Neuronal stem cell (in vitro differentiated cells): ENCODE data around the gene BPIFA3.

Experiments
- DNase-seq: peaks from one replicate; pipeline ENCODE4 v3.0.0-alpha.2; 2013; ENCODE audit warnings: low spot score
- H2AFZ ChIP-seq: one replicate; pipeline ENCODE4 v1.6.1; 2013; ENCODE audit warnings: mild to moderate bottlenecking, low read length, inconsistent platforms
- H2AK5ac ChIP-seq: 2 replicates; pipeline ENCODE4 v1.6.1; 2013; ENCODE audit warnings: low read depth, mild to moderate bottlenecking, inconsistent platforms, low read length, moderate library complexity, mixed read lengths
- H2BK120ac ChIP-seq: 2 replicates; pipeline ENCODE4 v1.6.1; 2013; ENCODE audit warnings: low read depth, mild to moderate bottlenecking, inconsistent platforms, low read length, moderate library complexity, mixed read lengths
- H2BK12ac ChIP-seq: one replicate; pipeline ENCODE4 v1.6.1; 2013; ENCODE audit warnings: low read length, inconsistent platforms
- H2BK15ac ChIP-seq: 2 replicates; pipeline ENCODE4 v1.6.1; 2013; ENCODE audit warnings: mild to moderate bottlenecking, low read length, inconsistent platforms, mixed read lengths
- H2BK5ac ChIP-seq: one replicate; pipeline ENCODE4 v1.6.1; 2013; ENCODE audit warnings: inconsistent platforms, mild to moderate bottlenecking, low read length, moderate library complexity
- H3K14ac ChIP-seq: one replicate; pipeline ENCODE4 v1.6.1; 2013; ENCODE audit warnings: low read length, inconsistent platforms
- H3K18ac ChIP-seq: 2 replicates; pipeline ENCODE4 v1.6.1; 2013; ENCODE audit warnings: low read length, inconsistent platforms
- H3K23ac ChIP-seq: 2 replicates; pipeline ENCODE4 v1.6.1; 2013; ENCODE audit warnings: low read depth, mild to moderate bottlenecking, mixed read lengths, low read length, inconsistent platforms; ENCODE audit not compliant: poor library complexity
- H3K27ac ChIP-seq: replicated peaks from 3 replicates; pipeline ENCODE4 v1.5.1; 2013; ENCODE audit warnings: low read length, inconsistent platforms
- H3K27me3 ChIP-seq, 3 experiments: 2 replicates each; pipeline ENCODE4 v1.6.1; 2013; ENCODE audit warnings: low read length in 3 of 3, mild to moderate bottlenecking in 2 of 3, inconsistent platforms in 1 of 3, low read depth in 1 of 3, mixed read lengths in 1 of 3, moderate library complexity in 1 of 3; ENCODE audit not compliant: control insufficient read depth in 3 of 3, insufficient read depth in 3 of 3
- H3K36me3 ChIP-seq, 2 donors: replicated peaks in 1 of 2; 2 replicates each; pipeline ENCODE4 v1.6.1; 2013; ENCODE audit warnings: low read length in 2 of 2; ENCODE audit not compliant: control insufficient read depth in 2 of 2, insufficient read depth in 2 of 2
- H3K4ac ChIP-seq: 2 replicates; pipeline ENCODE4 v1.6.1; 2013; ENCODE audit warnings: inconsistent platforms, mild to moderate bottlenecking, low read length, moderate library complexity
- H3K4me1 ChIP-seq, 2 donors: 1 replicate in 1 of 2; 2 replicates in 1 of 2; pipeline ENCODE4 v1.6.1; 2013; ENCODE audit warnings: low read length in 2 of 2, low read depth in 1 of 2; ENCODE audit not compliant: control insufficient read depth in 2 of 2, insufficient read depth in 1 of 2
- H3K4me2 ChIP-seq: one replicate; pipeline ENCODE4 v1.6.1; 2013; ENCODE audit warnings: mild to moderate bottlenecking, low read length, inconsistent platforms; ENCODE audit not compliant: insufficient read depth, poor library complexity, severe bottlenecking
- H3K4me3 ChIP-seq, 2 donors: 2 replicates each; pipeline ENCODE4 v1.5.1; 2013; ENCODE audit warnings: low read length in 2 of 2, mild to moderate bottlenecking in 2 of 2, inconsistent platforms in 1 of 2, moderate library complexity in 1 of 2
- H3K79me1 ChIP-seq: one replicate; pipeline ENCODE4 v1.6.1; 2013; ENCODE audit warnings: low read depth, mild to moderate bottlenecking, inconsistent platforms, low read length, moderate library complexity
- H3K9ac ChIP-seq: one replicate; pipeline ENCODE4 v1.6.1; 2013; ENCODE audit warnings: mild to moderate bottlenecking, low read depth, low read length, inconsistent platforms; ENCODE audit not compliant: poor library complexity
- H3K9me3 ChIP-seq, 2 donors: replicated peaks in 1 of 2; 2 replicates each; pipeline versions ENCODE3 to v1.6.1; 2013; ENCODE audit warnings: low read length in 2 of 2, mild to moderate bottlenecking in 2 of 2, inconsistent platforms in 1 of 2, low read depth in 1 of 2, mixed read lengths in 1 of 2, moderate library complexity in 1 of 2; ENCODE audit not compliant: control insufficient read depth in 2 of 2, insufficient read depth in 1 of 2
- H4K8ac ChIP-seq: one replicate; pipeline ENCODE4 v1.6.1; 2013; ENCODE audit warnings: low read depth, mild to moderate bottlenecking, inconsistent platforms, low read length, moderate library complexity
- H4K91ac ChIP-seq: one replicate; pipeline ENCODE4 v1.6.1; 2013; ENCODE audit warnings: low read length, low read depth, mild to moderate bottlenecking, inconsistent platforms; ENCODE audit not compliant: poor library complexity
- WGBS, 2 donors: extraction: QIAGEN DNeasy Blood & Tissue Kit; methylation state at CpG; one replicate each; pipeline ENCODE4 v1.1.7; 2013; ENCODE audit warnings: missing lambda C conversion rate in 2 of 2, mixed read lengths in 1 of 2; ENCODE audit not compliant: insufficient read length in 2 of 2, insufficient replicate concordance in 1 of 2; ENCODE audit errors: extremely low coverage in 2 of 2; 5-methylcytosine and 5-hydroxymethylcytosine counted together

Gene BPIFA3

GRCh38 chr20:33229843-33230242 lies 12.7 kb downstream of the BPIFA3 start:
- Histone ChIP-seq H2AFZ (no peak overlapping the region), H3K14ac (no peak overlapping the region), H4K8ac (no peak overlapping the region), H3K4me2 (no peak overlapping the region), H2BK15ac (no peak overlapping the region), H3K27me3 (peaks cover 0 to 9% (median 0%) of the 10 kb centered on the region in 3 experiments), H3K4me1 (peaks cover 0 to 3% of the 10 kb centered on the region in 2 donors), H2BK5ac (no peak overlapping the region), H4K91ac (no peak overlapping the region), H3K4ac (no peak overlapping the region), H3K23ac (no peak overlapping the region), H3K4me3 (no peak overlapping the region), H3K79me1 (no peaks in the 10 kb centered on the region), H2BK12ac (no peak overlapping the region), H2BK120ac (no peak overlapping the region), H3K27ac (no peak overlapping the region), H3K9ac (no peak overlapping the region), H3K9me3 (no peaks in the 10 kb centered on the region), H3K36me3 (no peaks in the 10 kb centered on the region), H3K18ac (no peak overlapping the region), H2AK5ac (no peak overlapping the region)
- DNase-seq = no peak
- no CpG with 5 or more reads among the region's 6 CpGs for WGBS, 2 donors

- Histone ChIP-seq H2BK15ac (no peak overlapping the region), H2AK5ac (no peak overlapping the region), H3K4me3 (no peak overlapping the region), H3K18ac (no peak overlapping the region), H4K8ac (no peak overlapping the region), H4K91ac (no peak overlapping the region), H3K9ac (no peak overlapping the region), H2AFZ (no peak overlapping the region), H2BK12ac (no peak overlapping the region), H2BK120ac (no peak overlapping the region), H3K4ac (no peak overlapping the region), H3K23ac (no peak overlapping the region), H3K27me3 (peaks cover 0 to 9% (median 0%) of the 10 kb centered on the region in 3 experiments), H3K4me1 (peaks cover 0 to 3% of the 10 kb centered on the region in 2 donors), H3K14ac (no peak overlapping the region), H2BK5ac (no peak overlapping the region), H3K4me2 (no peak overlapping the region), H3K9me3 (no peaks in the 10 kb centered on the region), H3K27ac (no peak overlapping the region), H3K79me1 (no peaks in the 10 kb centered on the region), H3K36me3 (no peaks in the 10 kb centered on the region)
- DNase-seq = no peak
- WGBS, 2 donors = no CpG with 5 or more reads among the region's 7 CpGs
These were observed 14.1 kb downstream of the BPIFA3 start for GRCh38 chr20:33231237-33231636.

- Histone ChIP-seq H3K4me3 (no peak overlapping the region), H3K9me3 (no peaks in the 10 kb centered on the region), H3K23ac (no peak overlapping the region), H3K79me1 (no peaks in the 10 kb centered on the region), H3K4me2 (no peak overlapping the region), H3K14ac (no peak overlapping the region), H2BK5ac (no peak overlapping the region), H2AK5ac (no peak overlapping the region), H2BK120ac (no peak overlapping the region), H4K8ac (no peak overlapping the region), H2AFZ (no peak overlapping the region), H4K91ac (no peak overlapping the region), H3K18ac (no peak overlapping the region), H3K36me3 (no peaks in the 10 kb centered on the region), H3K27ac (no peak overlapping the region), H3K9ac (no peak overlapping the region), H2BK12ac (no peak overlapping the region), H3K4ac (no peak overlapping the region), H2BK15ac (no peak overlapping the region), H3K27me3 (peaks cover 0 to 9% (median 0%) of the 10 kb centered on the region in 3 experiments), H3K4me1 (peaks cover 0 to 3% of the 10 kb centered on the region in 2 donors)
- DNase-seq = no peak
- no CpG with 5 or more reads among the region's 2 CpGs for WGBS, 2 donors
These were observed 15.4 kb downstream of the BPIFA3 start for GRCh38 chr20:33232486-33233072.

GRCh38 chr20:33233129-33233774 lies 16.1 kb downstream of the BPIFA3 start:
- H3K79me1 ChIP-seq = no peaks in the 10 kb centered on the region
- no peak overlapping the region for H3K18ac ChIP-seq
- WGBS, 2 donors = no CpG with 5 or more reads among the region's 5 CpGs
- H3K14ac ChIP-seq = no peak overlapping the region
- peaks cover 0 to 9% (median 0%) of the 10 kb centered on the region in 3 experiments for H3K27me3 ChIP-seq
- no peak overlapping the region for H2BK15ac ChIP-seq
- H3K4me1 ChIP-seq = peaks cover 0 to 3% of the 10 kb centered on the region in 2 donors
- H2BK12ac ChIP-seq = no peak overlapping the region
- H3K4me2 ChIP-seq = no peak overlapping the region
- H3K9ac ChIP-seq = no peak overlapping the region
- H4K8ac ChIP-seq = no peak overlapping the region
- H3K27ac ChIP-seq = no peak overlapping the region
- H2BK5ac ChIP-seq = no peak overlapping the region
- no peak overlapping the region for H2BK120ac ChIP-seq
- no peak overlapping the region for H4K91ac ChIP-seq
- DNase-seq = no peak
- H3K23ac ChIP-seq = no peak overlapping the region
- no peaks in the 10 kb centered on the region for H3K9me3 ChIP-seq
- H3K36me3 ChIP-seq = no peaks in the 10 kb centered on the region
- no peak overlapping the region for H2AFZ ChIP-seq
- H2AK5ac ChIP-seq = no peak overlapping the region
- H3K4me3 ChIP-seq = no peak overlapping the region
- no peak overlapping the region for H3K4ac ChIP-seq
